Thyroid gland (tissue), 4 donors: ENCODE measurements around the gene SLMAP. TPM values are rescaled to one million over a fixed set of nuclear protein-coding genes. Genes with fewer than 3 reads are reported as not detected.

Source experiments
- DNase-seq, 2 donors: peaks; one replicate each; pipeline ENCODE4 v3.0.0-alpha.2; 2019
- H3K27ac ChIP-seq, 3 donors: fragments of 200-600 bp; sonication (generic); 1 replicate in 2 of 3; 2 replicates in 1 of 3; pipeline ENCODE4 v1.5.1; 2016 to 2019; ENCODE audit warnings: mild to moderate bottlenecking in 1 of 3, moderate library complexity in 1 of 3
- H3K27me3 ChIP-seq: fragments of 200-600 bp; sonication (generic); one replicate; pipeline ENCODE4 v1.5.1; 2019
- H3K36me3 ChIP-seq, 2 donors: fragments of 200-600 bp; sonication (generic); one replicate each; pipeline ENCODE4 v1.5.1; 2016 to 2019
- H3K4me1 ChIP-seq, 2 donors: fragments of 200-600 bp; sonication (generic); one replicate each; pipeline ENCODE4 v1.5.1; 2017 to 2019
- H3K4me3 ChIP-seq, 3 donors: fragments of 200-600 bp; sonication (generic); replicated peaks in 1 of 3; 1 replicate in 2 of 3; 2 replicates in 1 of 3; pipeline ENCODE4 v1.5.1; 2016; ENCODE audit warnings: mild to moderate bottlenecking in 1 of 3
- H3K9me3 ChIP-seq: fragments of 200-600 bp; sonication (generic); one replicate; pipeline ENCODE4 v1.5.1; 2017
- POLR2A ChIP-seq, 2 donors: fragments of 450-650 bp; IDR thresholded peaks; one replicate each; pipeline ENCODE4 v1.6.1; 2017; ENCODE audit warnings: antibody characterized with exemption in 2 of 2, mild to moderate bottlenecking in 2 of 2, moderate library complexity in 1 of 2
- WGBS, 2 donors: methylation state at CpG; one replicate each; pipeline ENCODE4 v1.1.5; 2017; 5-methylcytosine and 5-hydroxymethylcytosine counted together
- intact Hi-C: fragments of 100-400 bp; cut with DNase I; formaldehyde crosslinking; loops from one replicate; pipeline ENCODE4 v1.15.1; 2023
- total RNA-seq, 4 donors: library from RNA; depleted of rRNA; stranded (reverse); fragments of >200 nt; gene quantifications; one replicate each; pipeline ENCODE4 v1.2.3, GENCODE V29; 2016
- TF ChIP-seq, protein P1 (sequence below), 6 experiments: fragments of 200-600 bp in 3 of 6; fragments of 450-650 bp in 3 of 6; sonication (generic) in 3 of 6; IDR thresholded peaks; one replicate each; pipeline ENCODE4 v1.5.1; 2016 to 2019; ENCODE audit warnings: antibody characterized with exemption in 6 of 6, mild to moderate bottlenecking in 2 of 6, inconsistent platforms in 1 of 6, moderate library complexity in 1 of 6

SLMAP gene
- total RNA-seq, 4 donors from 2014 or later: 79.7 to 89.4 (median 83.4) TPM

DNA sequence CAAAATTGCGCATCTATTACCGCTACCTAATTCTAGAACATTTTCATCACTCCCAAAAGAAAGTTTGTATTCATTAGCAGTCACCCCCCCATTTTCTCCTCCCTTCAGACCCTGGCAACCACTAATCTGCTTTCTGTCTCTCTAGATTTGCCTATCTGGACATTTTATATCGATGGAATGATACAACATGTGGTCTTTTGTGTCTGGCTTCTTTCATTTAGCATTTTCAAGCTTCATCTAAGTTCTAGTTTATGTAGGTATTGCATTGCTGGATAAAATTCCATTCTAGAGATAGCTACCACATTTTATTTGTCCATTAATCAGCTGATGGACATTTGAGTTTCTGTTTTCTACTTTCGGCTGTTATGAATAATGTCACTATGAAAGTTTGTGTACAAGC lies 38.4 kb downstream of the SLMAP start:
- Histone ChIP-seq H3K27ac (no peak overlapping the region), H3K9me3 (no peaks in the 10 kb centered on the region), H3K4me3 (no peak overlapping the region), H3K4me1 (peaks cover 0 to 5% of the 10 kb centered on the region in 2 donors), H3K36me3 (no peaks in the 10 kb centered on the region), H3K27me3 (no peaks in the 10 kb centered on the region)
- no peak for TF ChIP-seq POLR2A (IDR thresholded peaks at IDR 0.05)
- TF ChIP-seq, protein P1, sequence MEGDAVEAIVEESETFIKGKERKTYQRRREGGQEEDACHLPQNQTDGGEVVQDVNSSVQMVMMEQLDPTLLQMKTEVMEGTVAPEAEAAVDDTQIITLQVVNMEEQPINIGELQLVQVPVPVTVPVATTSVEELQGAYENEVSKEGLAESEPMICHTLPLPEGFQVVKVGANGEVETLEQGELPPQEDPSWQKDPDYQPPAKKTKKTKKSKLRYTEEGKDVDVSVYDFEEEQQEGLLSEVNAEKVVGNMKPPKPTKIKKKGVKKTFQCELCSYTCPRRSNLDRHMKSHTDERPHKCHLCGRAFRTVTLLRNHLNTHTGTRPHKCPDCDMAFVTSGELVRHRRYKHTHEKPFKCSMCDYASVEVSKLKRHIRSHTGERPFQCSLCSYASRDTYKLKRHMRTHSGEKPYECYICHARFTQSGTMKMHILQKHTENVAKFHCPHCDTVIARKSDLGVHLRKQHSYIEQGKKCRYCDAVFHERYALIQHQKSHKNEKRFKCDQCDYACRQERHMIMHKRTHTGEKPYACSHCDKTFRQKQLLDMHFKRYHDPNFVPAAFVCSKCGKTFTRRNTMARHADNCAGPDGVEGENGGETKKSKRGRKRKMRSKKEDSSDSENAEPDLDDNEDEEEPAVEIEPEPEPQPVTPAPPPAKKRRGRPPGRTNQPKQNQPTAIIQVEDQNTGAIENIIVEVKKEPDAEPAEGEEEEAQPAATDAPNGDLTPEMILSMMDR (IDR thresholded peaks at IDR 0.05): no peak
- 95 to 99% methylated on average over 4 of the region's 4 CpGs for WGBS, 2 donors
- intact Hi-C loops: no loop called here
- DNase-seq: no peak

DNA sequence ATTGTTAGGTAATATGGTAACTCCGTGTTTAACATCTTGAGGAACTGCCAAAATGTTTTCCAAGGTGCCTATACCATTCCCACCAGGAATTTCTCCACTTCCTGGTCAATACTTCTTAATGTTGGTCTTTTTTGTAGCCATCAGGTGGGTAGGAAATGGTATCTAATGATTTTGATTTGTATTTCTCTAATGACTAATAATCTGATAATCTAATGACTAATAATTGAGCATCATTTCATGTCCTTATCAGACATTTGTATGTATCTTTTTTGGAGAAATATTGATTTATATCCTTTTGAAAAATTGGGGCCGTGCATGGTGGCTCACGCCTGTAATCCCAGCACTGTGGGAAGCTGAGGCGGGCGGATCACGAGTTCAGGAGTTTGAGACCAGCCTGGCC lies 38.8 kb downstream of the SLMAP start:
- intact Hi-C loops: no loop called here
- Histone ChIP-seq H3K27me3 (no peaks in the 10 kb centered on the region), H3K4me1 (peaks cover 0 to 5% of the 10 kb centered on the region in 2 donors), H3K9me3 (no peaks in the 10 kb centered on the region), H3K4me3 (no peak overlapping the region), H3K36me3 (no peaks in the 10 kb centered on the region), H3K27ac (no peak overlapping the region)
- TF ChIP-seq, protein P1 (IDR thresholded peaks at IDR 0.05): no peak
- TF ChIP-seq POLR2A (IDR thresholded peaks at IDR 0.05): no peak
- no peak for DNase-seq
- 97 to 98% methylated on average over 6 of the region's 6 CpGs for WGBS, 2 donors

- H3K27me3 ChIP-seq: no peaks in the 10 kb centered on the region
- intact Hi-C loops: no loop called here
- H3K4me1 ChIP-seq: peaks cover 0 to 10% of the 10 kb centered on the region in 2 donors
- TF ChIP-seq, protein P1 (IDR thresholded peaks at IDR 0.05): no peak
- TF ChIP-seq POLR2A (IDR thresholded peaks at IDR 0.05): no peak
- 66 to 69% methylated on average over 4 of the region's 4 CpGs for WGBS, 2 donors
- no peak overlapping the region for H3K4me3 ChIP-seq
- no peaks in the 10 kb centered on the region for H3K36me3 ChIP-seq
- H3K27ac ChIP-seq: no peak overlapping the region
- no peak for DNase-seq
- H3K9me3 ChIP-seq: no peaks in the 10 kb centered on the region
These were observed 40.2 kb downstream of the SLMAP start for GRCh38 chr3:57796261-57796660.

- Histone ChIP-seq H3K36me3 (no peaks in the 10 kb centered on the region), H3K27me3 (no peaks in the 10 kb centered on the region), H3K4me1 (peaks cover 13 to 24% of the 10 kb centered on the region in 2 donors), H3K27ac (no peak overlapping the region), H3K9me3 (no peaks in the 10 kb centered on the region), H3K4me3 (no peak overlapping the region)
- DNase-seq: no peak
- TF ChIP-seq POLR2A (IDR thresholded peaks at IDR 0.05): no peak
- intact Hi-C loops: no loop called here
- WGBS, 2 donors: 94 to 97% methylated on average over 3 of the region's 3 CpGs
These were observed 41.8 kb downstream of the SLMAP start for GRCh38 chr3:57797701-57798487.

GRCh38 chr3:57803647-57804081 lies 47.6 kb downstream of the SLMAP start:
- Histone ChIP-seq H3K4me3 (no peak overlapping the region), H3K27me3 (no peaks in the 10 kb centered on the region), H3K9me3 (no peaks in the 10 kb centered on the region), H3K36me3 (no peaks in the 10 kb centered on the region), H3K27ac (peak overlapping the region in 2 of 3 donors; percentile 2 to 31), H3K4me1 (peaks cover 26 to 39% of the 10 kb centered on the region in 2 donors)
- TF ChIP-seq POLR2A (IDR thresholded peaks at IDR 0.05): no peak
- TF ChIP-seq, protein P1 (IDR thresholded peaks at IDR 0.05): no peak
- intact Hi-C loops: no loop called here
- peak; percentile 17 to 20 for DNase-seq
- WGBS, 2 donors: 12 to 25% methylated on average over 3 of the region's 3 CpGs
